ENCODE results near the gene SMURF2. TPM values are rescaled to one million over a fixed set of nuclear protein-coding genes. Genes with fewer than 3 reads are reported as not detected.
"Not testable (repeated sequence)": the region's sequence is repeated elsewhere in the genome, so short reads cannot be mapped to it uniquely, and the experiment has no call there.

SMURF2 gene
- total RNA-seq, 1 experiment from 2014 or later, result 57.6 TPM

DNA sequence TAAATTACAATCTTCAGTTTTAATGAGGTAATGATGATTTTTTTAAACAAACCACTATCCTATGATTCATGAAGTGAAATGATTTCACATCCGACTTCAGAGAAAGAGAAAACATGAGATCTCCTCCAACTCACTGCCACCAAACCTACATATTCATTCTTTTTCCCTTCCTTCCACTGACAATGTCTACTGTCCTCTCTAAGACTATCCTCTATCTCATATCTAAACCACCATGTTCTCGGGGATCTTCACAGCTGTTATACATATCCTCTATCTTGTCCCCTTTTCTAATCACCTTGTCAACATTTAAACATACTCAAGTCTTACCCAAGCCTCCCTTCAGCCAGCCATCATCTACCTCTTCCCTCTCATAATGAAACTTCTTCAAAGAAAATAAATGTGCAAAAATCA, 53.5 kb downstream of the SMURF2 start:
- H3K27me3 ChIP-seq (ENCODE audit: insufficient read depth, low read depth), result no peaks in the 10 kb centered on the region
- H2AFZ ChIP-seq, result no peak overlapping the region
- H3F3A ChIP-seq (ENCODE audit: insufficient read depth, low read depth), result peaks cover 65% of the 10 kb centered on the region
- H3K4me2 ChIP-seq, result no peak overlapping the region
- BruUV-seq (replicated peaks), result no TSS peak
- intact Hi-C loops (cut with micrococcal nuclease; ENCODE audit: unreplicated experiment), result no loop called here
- no peaks in the 10 kb centered on the region for H3K36me3 ChIP-seq (ENCODE audit: low read depth)
- H3K79me2 ChIP-seq (ENCODE audit: low read depth), result peaks cover 96% of the 10 kb centered on the region
- TF ChIP-seq EZH2 (IDR thresholded peaks at IDR 0.05; ENCODE audit: low read depth), result no peak
- TF ChIP-seq, protein P1, sequence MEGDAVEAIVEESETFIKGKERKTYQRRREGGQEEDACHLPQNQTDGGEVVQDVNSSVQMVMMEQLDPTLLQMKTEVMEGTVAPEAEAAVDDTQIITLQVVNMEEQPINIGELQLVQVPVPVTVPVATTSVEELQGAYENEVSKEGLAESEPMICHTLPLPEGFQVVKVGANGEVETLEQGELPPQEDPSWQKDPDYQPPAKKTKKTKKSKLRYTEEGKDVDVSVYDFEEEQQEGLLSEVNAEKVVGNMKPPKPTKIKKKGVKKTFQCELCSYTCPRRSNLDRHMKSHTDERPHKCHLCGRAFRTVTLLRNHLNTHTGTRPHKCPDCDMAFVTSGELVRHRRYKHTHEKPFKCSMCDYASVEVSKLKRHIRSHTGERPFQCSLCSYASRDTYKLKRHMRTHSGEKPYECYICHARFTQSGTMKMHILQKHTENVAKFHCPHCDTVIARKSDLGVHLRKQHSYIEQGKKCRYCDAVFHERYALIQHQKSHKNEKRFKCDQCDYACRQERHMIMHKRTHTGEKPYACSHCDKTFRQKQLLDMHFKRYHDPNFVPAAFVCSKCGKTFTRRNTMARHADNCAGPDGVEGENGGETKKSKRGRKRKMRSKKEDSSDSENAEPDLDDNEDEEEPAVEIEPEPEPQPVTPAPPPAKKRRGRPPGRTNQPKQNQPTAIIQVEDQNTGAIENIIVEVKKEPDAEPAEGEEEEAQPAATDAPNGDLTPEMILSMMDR (conservative IDR thresholded peaks at IDR 0.05), result no peak
- H4K20me1 ChIP-seq (ENCODE audit: insufficient read depth), result peaks cover 44% of the 10 kb centered on the region
- DNase-seq, result no peak
- no peaks in the 10 kb centered on the region for H3K9me2 ChIP-seq (ENCODE audit: insufficient read depth)
- no peaks in the 10 kb centered on the region; the same call in 1 of the 2 replicates for H3K9me3 ChIP-seq (ENCODE audit: insufficient read depth, low read depth)
- POLR2A ChIA-PET (ENCODE audit: unreplicated experiment), result no interaction called here
- CTCF ChIA-PET, result no interaction called here
- no peak overlapping the region for H3K4me3 ChIP-seq
- peak overlapping the region; percentile 47; the same call in 1 of the 2 replicates for H3K27ac ChIP-seq
- H3K4me1 ChIP-seq (replicated peaks; ENCODE audit: insufficient read depth), result no peaks in the 10 kb centered on the region

DNA sequence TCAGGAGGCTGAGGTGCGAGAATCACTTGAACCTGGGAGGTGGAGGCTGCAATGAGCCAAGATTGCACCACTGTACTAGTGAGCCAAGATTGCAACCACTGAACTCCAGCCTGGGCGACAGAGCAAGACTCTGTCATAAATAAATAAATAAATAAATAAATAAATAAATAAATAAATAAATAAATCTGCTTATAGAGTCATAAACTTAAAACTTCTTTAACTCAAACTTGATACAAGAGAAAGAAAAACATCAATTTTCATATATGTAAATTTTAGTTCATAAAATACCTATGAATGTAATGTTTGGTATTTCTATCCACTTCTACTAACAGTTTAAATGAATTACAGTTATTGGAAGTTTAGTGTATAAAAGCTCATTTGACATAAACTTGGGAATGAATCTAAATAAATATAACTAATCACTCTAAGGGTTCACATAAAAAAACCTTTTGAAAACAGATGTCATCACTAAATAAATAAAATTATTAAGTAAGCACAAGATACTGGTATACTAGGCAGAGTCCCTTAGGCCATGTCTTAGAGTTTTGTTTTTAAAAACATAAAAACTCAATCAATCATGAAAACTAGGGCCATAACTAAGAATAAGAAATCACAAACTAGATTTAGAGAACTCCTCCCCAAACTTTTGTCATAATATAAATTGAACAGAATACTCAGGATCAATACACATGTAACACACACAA, 54.1 kb downstream of the SMURF2 start:
- Histone ChIP-seq H3K79me2 (ENCODE audit: low read depth) (peaks cover 97% of the 10 kb centered on the region), H3K9me2 (ENCODE audit: insufficient read depth) (no peaks in the 10 kb centered on the region), H2AFZ (no peak overlapping the region), H3K9me3 (ENCODE audit: insufficient read depth, low read depth) (no peaks in the 10 kb centered on the region; the same call in 1 of the 2 replicates), H3K27me3 (ENCODE audit: insufficient read depth, low read depth) (no peaks in the 10 kb centered on the region), H3K36me3 (ENCODE audit: low read depth) (no peaks in the 10 kb centered on the region), H4K20me1 (ENCODE audit: insufficient read depth) (peaks cover 43% of the 10 kb centered on the region), H3K4me1 (replicated peaks; ENCODE audit: insufficient read depth) (no peaks in the 10 kb centered on the region), H3F3A (ENCODE audit: insufficient read depth, low read depth) (peaks cover 71% of the 10 kb centered on the region), H3K27ac (peak overlapping the region; percentile 47; the same call in 1 of the 2 replicates), H3K4me2 (no peak overlapping the region), H3K4me3 (no peak overlapping the region)
- ChIA-PET POLR2A (ENCODE audit: unreplicated experiment) (interaction anchor here (0.6 kb wide), 1 partner anchor 326 kb away, joined by 12 read pairs; no protein-coding TSS in a partner anchor), CTCF (no interaction called here)
- no peak for DNase-seq
- intact Hi-C loops (cut with micrococcal nuclease; ENCODE audit: unreplicated experiment), result no loop called here
- no peak for TF ChIP-seq EZH2 (IDR thresholded peaks at IDR 0.05; ENCODE audit: low read depth)
- TF ChIP-seq, protein P1 (conservative IDR thresholded peaks at IDR 0.05), result no peak
- BruUV-seq (replicated peaks), result no TSS peak

DNA sequence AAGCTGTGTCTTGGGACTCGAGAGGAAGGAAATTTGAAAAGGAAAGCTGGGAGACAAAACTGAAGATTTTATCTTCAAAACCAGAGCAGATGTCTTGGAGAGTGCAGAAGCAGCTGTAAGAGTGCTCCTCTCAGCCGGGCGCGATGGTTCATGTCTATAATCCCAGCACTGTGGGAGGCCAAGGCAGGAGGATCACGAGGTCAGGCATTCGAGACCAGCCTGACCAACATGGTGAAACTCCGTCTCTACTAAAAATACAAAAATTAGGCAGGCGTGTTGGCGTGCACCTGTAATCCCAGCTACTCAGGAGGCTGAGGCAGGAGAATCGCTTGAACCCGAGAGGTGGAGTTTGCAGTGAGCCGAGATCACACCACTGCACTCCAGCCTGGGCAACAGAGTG, 57.6 kb downstream of the SMURF2 start:
- H3K4me2 ChIP-seq; DNase-seq; H3K27me3 ChIP-seq (ENCODE audit: insufficient read depth, low read depth); H2AFZ ChIP-seq; H3K36me3 ChIP-seq (ENCODE audit: low read depth); H3K4me3 ChIP-seq; H3K9me2 ChIP-seq (ENCODE audit: insufficient read depth); H3K9me3 ChIP-seq (ENCODE audit: insufficient read depth, low read depth); BruUV-seq (replicated peaks); CTCF ChIA-PET; intact Hi-C loops (cut with micrococcal nuclease; ENCODE audit: unreplicated experiment); H3K4me1 ChIP-seq (replicated peaks; ENCODE audit: insufficient read depth): not testable (repeated sequence)
- Histone ChIP-seq H3F3A (ENCODE audit: insufficient read depth, low read depth) (peaks cover 62% of the 10 kb centered on the region), H3K79me2 (ENCODE audit: low read depth) (peaks cover 95% of the 10 kb centered on the region), H4K20me1 (ENCODE audit: insufficient read depth) (peaks cover 52% of the 10 kb centered on the region), H3K27ac (peak overlapping the region; percentile 47)
- POLR2A ChIA-PET (ENCODE audit: unreplicated experiment), result interaction anchor here (0.6 kb wide), 1 partner anchor 119 kb away, joined by 9 read pairs; no protein-coding TSS in a partner anchor

Measured in PC-9 (cell line).